ENCODE measurements around the gene CDKN2C. TPM values are rescaled to one million over a fixed set of nuclear protein-coding genes. Genes with fewer than 3 reads are reported as not detected.
"Not testable (repeated sequence)": the region's sequence is repeated elsewhere in the genome, so short reads cannot be mapped to it uniquely, and the experiment has no call there.

Gene CDKN2C
- total RNA-seq, 1 experiment from 2014 or later, result 9.4 TPM

DNA sequence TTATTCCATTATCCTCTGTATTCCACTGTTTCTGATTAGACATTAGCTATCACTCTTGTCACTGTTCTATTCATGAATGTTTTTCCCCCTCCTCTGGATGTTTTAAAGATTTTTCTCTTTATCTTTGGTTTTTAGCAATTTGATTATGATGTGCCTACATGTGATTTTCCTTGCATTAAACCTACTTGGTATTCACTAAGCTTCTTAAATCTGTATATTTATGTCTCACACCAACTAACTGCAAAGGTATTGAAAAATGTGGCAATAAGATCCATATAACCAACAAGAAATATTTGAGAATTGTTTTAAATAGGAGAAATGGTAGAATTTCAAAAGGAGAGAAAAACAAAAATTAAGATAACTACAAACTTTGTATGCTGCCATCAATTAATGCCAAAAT lies 35.2 kb upstream of the CDKN2C start:
- intact Hi-C loops (cut with micrococcal nuclease), result no loop called here
- H3K9me3 ChIP-seq (ENCODE audit: control insufficient read depth in 1 of 2, insufficient read depth in 1 of 2, low read depth in 1 of 2, low read length in 2 of 2), result no peaks in the 10 kb centered on the region; a peak in 1 of 4 replicates
- peaks cover 94% of the 10 kb centered on the region for H3K79me2 ChIP-seq (ENCODE audit: insufficient read depth, low read length)
- H3K27ac ChIP-seq (ENCODE audit: low read depth, low read length), result no peak overlapping the region
- no peaks in the 10 kb centered on the region for H3K4me1 ChIP-seq (ENCODE audit: control insufficient read depth in 1 of 2, insufficient read depth in 2 of 2, low read length in 2 of 2)
- H3K4me3 ChIP-seq (replicated peaks in 1 of 2; ENCODE audit: low read depth in 1 of 2, low read length in 2 of 2), result no peak overlapping the region
- no peak overlapping the region for H3K9ac ChIP-seq (ENCODE audit: low read length)
- H3K27me3 ChIP-seq (ENCODE audit: insufficient read depth, low read length), result no peaks in the 10 kb centered on the region
- H2AFZ ChIP-seq (ENCODE audit: low read depth, low read length, poor library complexity, severe bottlenecking), result no peak overlapping the region
- BruUV-seq (replicated peaks), result no TSS peak
- H3K9me2 ChIP-seq (ENCODE audit: insufficient read depth), result no peaks in the 10 kb centered on the region
- H3K36me3 ChIP-seq (ENCODE audit: control insufficient read depth in 1 of 2, insufficient read depth in 2 of 2, low read length in 2 of 2), result no peaks in the 10 kb centered on the region
- H3K4me2 ChIP-seq (ENCODE audit: low read length), result no peak overlapping the region
- ATAC-seq (no peak), DNase-seq (ENCODE audit: low read depth, low spot score) (no peak)
- POLR2A ChIA-PET, result no interaction called here
- CTCF ChIA-PET, result no interaction called here
- RAD21 ChIA-PET (ENCODE audit: low non-redundant PET in 1 of 2, low total read pairs in 2 of 2, uncharacterized antibody in 2 of 2, unreplicated experiment in 2 of 2), result no interaction called here
- H4K20me1 ChIP-seq (ENCODE audit: insufficient read depth), result peaks cover 5% of the 10 kb centered on the region; the same call in 1 of the 2 replicates
- no peak for TF ChIP-seq EZH2 (IDR thresholded peaks at IDR 0.05)

- ATAC-seq; BruUV-seq (replicated peaks); POLR2A ChIA-PET; H3K9me2 ChIP-seq (ENCODE audit: insufficient read depth); H4K20me1 ChIP-seq (ENCODE audit: insufficient read depth); H3K36me3 ChIP-seq (ENCODE audit: control insufficient read depth in 1 of 2, insufficient read depth in 2 of 2, low read length in 2 of 2); DNase-seq (ENCODE audit: low read depth, low spot score); intact Hi-C loops (cut with micrococcal nuclease); H3K9me3 ChIP-seq (ENCODE audit: control insufficient read depth in 1 of 2, insufficient read depth in 1 of 2, low read depth in 1 of 2, low read length in 2 of 2); H3K27ac ChIP-seq (ENCODE audit: low read depth, low read length); RAD21 ChIA-PET (ENCODE audit: low non-redundant PET in 1 of 2, low total read pairs in 2 of 2, uncharacterized antibody in 2 of 2, unreplicated experiment in 2 of 2); H3K4me1 ChIP-seq (ENCODE audit: control insufficient read depth in 1 of 2, insufficient read depth in 2 of 2, low read length in 2 of 2); H3K4me3 ChIP-seq (replicated peaks in 1 of 2; ENCODE audit: low read depth in 1 of 2, low read length in 2 of 2); H3K27me3 ChIP-seq (ENCODE audit: insufficient read depth, low read length); CTCF ChIA-PET; H3K9ac ChIP-seq (ENCODE audit: low read length); H2AFZ ChIP-seq (ENCODE audit: low read depth, low read length, poor library complexity, severe bottlenecking); H3K4me2 ChIP-seq (ENCODE audit: low read length): not testable (repeated sequence)
- H3K79me2 ChIP-seq (ENCODE audit: insufficient read depth, low read length), result peaks cover 94% of the 10 kb centered on the region
Measured at GRCh38 chr1:50935276-50935675, 34.8 kb upstream of the CDKN2C start.

- TF ChIP-seq ELF1 (IDR thresholded peaks at IDR 0.05; ENCODE audit: borderline replicate concordance, low read depth) (no peak), JUND (IDR thresholded peaks at IDR 0.05) (no peak), YY1 (IDR thresholded peaks at IDR 0.05; ENCODE audit: extremely low read depth, insufficient replicate concordance, low read depth, low read length) (no peak)
- TF ChIP-seq, protein P1, sequence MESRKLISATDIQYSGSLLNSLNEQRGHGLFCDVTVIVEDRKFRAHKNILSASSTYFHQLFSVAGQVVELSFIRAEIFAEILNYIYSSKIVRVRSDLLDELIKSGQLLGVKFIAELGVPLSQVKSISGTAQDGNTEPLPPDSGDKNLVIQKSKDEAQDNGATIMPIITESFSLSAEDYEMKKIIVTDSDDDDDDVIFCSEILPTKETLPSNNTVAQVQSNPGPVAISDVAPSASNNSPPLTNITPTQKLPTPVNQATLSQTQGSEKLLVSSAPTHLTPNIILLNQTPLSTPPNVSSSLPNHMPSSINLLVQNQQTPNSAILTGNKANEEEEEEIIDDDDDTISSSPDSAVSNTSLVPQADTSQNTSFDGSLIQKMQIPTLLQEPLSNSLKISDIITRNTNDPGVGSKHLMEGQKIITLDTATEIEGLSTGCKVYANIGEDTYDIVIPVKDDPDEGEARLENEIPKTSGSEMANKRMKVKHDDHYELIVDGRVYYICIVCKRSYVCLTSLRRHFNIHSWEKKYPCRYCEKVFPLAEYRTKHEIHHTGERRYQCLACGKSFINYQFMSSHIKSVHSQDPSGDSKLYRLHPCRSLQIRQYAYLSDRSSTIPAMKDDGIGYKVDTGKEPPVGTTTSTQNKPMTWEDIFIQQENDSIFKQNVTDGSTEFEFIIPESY (IDR thresholded peaks at IDR 0.05; ENCODE audit: extremely low read depth, insufficient replicate concordance, low read length), result no peak
- POLR2A ChIA-PET, result no interaction called here
- Histone ChIP-seq H3K4me3 (replicated peaks in 1 of 2; ENCODE audit: low read depth in 1 of 2, low read length in 2 of 2) (no peak overlapping the region), H3K36me3 (ENCODE audit: control insufficient read depth in 1 of 2, insufficient read depth in 2 of 2, low read length in 2 of 2) (no peaks in the 10 kb centered on the region), H3K27me3 (ENCODE audit: insufficient read depth, low read length) (no peaks in the 10 kb centered on the region), H3K27ac (ENCODE audit: low read depth, low read length) (no peak overlapping the region), H3K9me2 (ENCODE audit: insufficient read depth) (no peaks in the 10 kb centered on the region), H3K4me2 (ENCODE audit: low read length) (no peak overlapping the region), H4K20me1 (ENCODE audit: insufficient read depth) (no peaks in the 10 kb centered on the region), H2AFZ (ENCODE audit: low read depth, low read length, poor library complexity, severe bottlenecking) (no peak overlapping the region), H3K9ac (ENCODE audit: low read length) (no peak overlapping the region), H3K79me2 (ENCODE audit: insufficient read depth, low read length) (peaks cover 94% of the 10 kb centered on the region), H3K9me3 (ENCODE audit: control insufficient read depth in 1 of 2, insufficient read depth in 1 of 2, low read depth in 1 of 2, low read length in 2 of 2) (no peaks in the 10 kb centered on the region; a peak in 1 of 4 replicates), H3K4me1 (ENCODE audit: control insufficient read depth in 1 of 2, insufficient read depth in 2 of 2, low read length in 2 of 2) (no peaks in the 10 kb centered on the region)
- CTCF ChIA-PET, result no interaction called here
- no peak for ATAC-seq
- intact Hi-C loops (cut with micrococcal nuclease), result no loop called here
- BruUV-seq (replicated peaks), result no TSS peak
- DNase-seq (ENCODE audit: low read depth, low spot score), result no peak
- RAD21 ChIA-PET (ENCODE audit: low non-redundant PET in 1 of 2, low total read pairs in 2 of 2, uncharacterized antibody in 2 of 2, unreplicated experiment in 2 of 2), result no interaction called here
Measured at GRCh38 chr1:50936321-50936720, 33.7 kb upstream of the CDKN2C start.

All from HCT116 (cell line).